Measurements from ENCODE around the gene STK32B.

STK32B gene

DNA sequence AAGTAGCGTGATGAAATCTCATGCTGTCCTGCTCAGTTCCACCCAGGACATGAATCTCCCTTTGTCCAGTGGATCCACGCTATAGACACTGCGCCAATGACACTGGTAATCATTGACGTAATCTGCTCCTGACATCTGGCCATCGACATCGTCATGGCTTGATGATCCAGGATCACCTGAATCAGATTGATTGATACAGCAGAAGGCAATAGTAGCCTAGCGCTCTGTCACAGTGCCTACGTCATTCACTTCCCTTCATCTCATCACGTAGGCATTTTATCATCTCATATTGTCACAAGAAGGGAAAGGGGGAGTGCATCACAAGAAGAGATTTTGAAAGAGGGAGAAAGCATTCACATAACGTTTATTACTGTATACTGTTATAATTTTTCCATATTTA, 68.8 kb downstream of the STK32B start:
- in situ Hi-C loops (cut with HindIII; ENCODE audit: low sequenced_read_pairs) = no loop called here

- in situ Hi-C loops (cut with HindIII; ENCODE audit: low sequenced_read_pairs) = no loop called here
These were observed 69.2 kb downstream of the STK32B start for GRCh38 chr4:5120468-5120867.

- in situ Hi-C loops (cut with HindIII; ENCODE audit: low sequenced_read_pairs) = no loop called here
These were observed 70.8 kb downstream of the STK32B start for GRCh38 chr4:5122114-5122513.

- in situ Hi-C loops (cut with HindIII; ENCODE audit: low sequenced_read_pairs) = no loop called here
These were observed 73.6 kb downstream of the STK32B start for GRCh38 chr4:5124876-5125275.

GRCh38 chr4:5125321-5125720, 74.0 kb downstream of the STK32B start:
- in situ Hi-C loops (cut with HindIII; ENCODE audit: low sequenced_read_pairs) = no loop called here

DNA sequence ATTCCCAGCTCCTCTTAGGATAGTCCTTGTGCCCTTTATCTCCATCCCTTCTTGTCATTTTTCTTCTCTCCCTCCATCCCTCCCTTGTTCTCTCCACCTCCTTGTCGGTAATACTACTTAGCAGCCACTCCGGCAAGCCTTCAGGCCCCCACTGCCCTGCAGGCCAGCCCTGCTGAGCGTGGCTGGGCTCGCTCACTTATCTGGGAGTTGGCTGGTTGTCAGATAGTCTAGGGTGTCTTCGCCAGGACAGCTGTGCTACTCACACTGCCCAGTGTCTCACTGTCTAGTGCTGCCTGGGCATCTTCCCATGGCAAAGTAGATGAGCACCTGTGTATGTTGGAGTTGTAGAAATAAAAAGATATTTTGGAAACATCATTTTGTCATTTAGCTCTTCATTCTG, 75.0 kb downstream of the STK32B start:
- in situ Hi-C loops (cut with HindIII; ENCODE audit: low sequenced_read_pairs) = no loop called here

- in situ Hi-C loops (cut with HindIII; ENCODE audit: low sequenced_read_pairs) = no loop called here
These were observed 75.6 kb downstream of the STK32B start for GRCh38 chr4:5126857-5127256.

DNA sequence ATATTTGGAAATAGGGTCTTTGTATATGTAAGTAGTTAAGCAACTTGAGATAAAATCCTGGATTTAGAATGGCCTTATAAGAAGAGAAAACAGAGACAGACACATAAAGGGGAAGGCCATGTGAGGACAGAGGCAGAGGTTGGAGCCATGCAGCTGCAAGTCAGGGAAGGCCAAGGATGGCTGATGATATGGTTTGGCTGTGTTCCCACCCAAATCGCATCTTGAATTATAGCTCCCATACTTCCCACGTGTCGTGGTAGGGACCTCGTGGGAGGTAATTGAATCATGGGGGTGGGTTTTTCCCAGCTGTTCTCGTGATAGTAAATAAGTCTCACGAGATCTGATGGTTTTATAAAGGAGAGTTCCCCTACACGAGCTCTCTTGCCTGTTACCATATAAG, 76.3 kb downstream of the STK32B start:
- in situ Hi-C loops (cut with HindIII; ENCODE audit: low sequenced_read_pairs) = no loop called here

DNA sequence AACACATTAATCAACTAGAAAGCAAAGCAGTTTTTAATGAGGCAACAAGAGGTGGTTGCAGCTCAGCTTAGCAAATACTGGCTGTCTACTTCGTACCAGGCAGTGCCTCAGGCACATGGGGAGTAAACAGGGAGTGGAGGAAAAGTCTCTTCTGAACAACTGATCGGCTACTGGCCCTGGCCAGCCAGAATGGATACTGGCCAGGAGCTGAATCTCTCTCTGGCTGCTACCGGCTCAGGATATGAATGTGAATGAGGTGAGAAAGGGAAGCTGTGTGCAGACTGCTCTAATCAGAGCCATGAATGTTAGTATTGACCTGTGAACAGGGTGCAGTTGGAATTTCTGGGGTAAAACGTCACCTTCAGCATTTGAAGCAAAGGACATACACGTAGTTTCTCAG, 77.3 kb downstream of the STK32B start:
- in situ Hi-C loops (cut with HindIII; ENCODE audit: low sequenced_read_pairs) = no loop called here

- in situ Hi-C loops (cut with HindIII; ENCODE audit: low sequenced_read_pairs) = no loop called here
These were observed 81.9 kb downstream of the STK32B start for GRCh38 chr4:5133201-5133600.

GRCh38 chr4:5133933-5134594, 82.8 kb downstream of the STK32B start:
- in situ Hi-C loops (cut with HindIII; ENCODE audit: low sequenced_read_pairs) = no loop called here

DNA sequence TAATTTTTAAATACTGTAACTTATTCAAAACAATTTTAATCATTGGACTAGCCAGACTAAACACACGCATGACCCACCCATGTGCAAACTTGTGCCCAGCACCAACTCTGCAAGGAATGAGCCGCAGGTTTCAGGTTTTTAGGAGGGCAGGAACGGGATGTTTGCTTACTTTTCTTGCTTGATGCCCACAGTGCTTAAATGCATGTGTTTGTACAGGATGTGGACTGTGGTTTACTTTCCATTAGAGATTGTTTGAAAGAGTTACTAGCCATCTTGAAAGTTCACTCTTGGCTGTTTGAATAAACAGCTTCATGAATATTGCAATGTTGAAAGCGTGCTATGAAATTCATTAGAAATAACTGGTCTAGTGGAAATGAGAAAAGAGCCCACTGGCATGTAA, 83.3 kb downstream of the STK32B start:
- in situ Hi-C loops (cut with HindIII; ENCODE audit: low sequenced_read_pairs) = no loop called here

DNA sequence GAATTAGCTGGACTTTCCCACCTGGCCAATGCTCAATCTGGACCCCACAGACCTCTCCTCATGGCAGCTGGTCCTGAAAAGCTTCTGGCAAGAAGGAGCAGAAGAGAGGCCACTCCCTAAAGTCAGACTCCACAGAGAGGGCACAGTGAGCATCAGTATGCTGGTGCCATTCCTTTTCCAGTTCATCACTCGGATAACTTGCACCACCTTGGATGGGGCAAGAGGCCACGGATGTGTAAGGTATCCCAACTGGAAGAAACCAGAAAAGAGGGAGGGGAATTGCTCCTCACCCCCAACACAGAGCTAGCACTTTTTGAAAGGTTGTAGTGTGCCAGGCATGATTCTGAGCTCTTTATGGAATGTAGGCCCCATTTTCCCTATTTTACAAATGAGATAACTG, 85.9 kb downstream of the STK32B start:
- in situ Hi-C loops (cut with HindIII; ENCODE audit: low sequenced_read_pairs) = no loop called here

DNA sequence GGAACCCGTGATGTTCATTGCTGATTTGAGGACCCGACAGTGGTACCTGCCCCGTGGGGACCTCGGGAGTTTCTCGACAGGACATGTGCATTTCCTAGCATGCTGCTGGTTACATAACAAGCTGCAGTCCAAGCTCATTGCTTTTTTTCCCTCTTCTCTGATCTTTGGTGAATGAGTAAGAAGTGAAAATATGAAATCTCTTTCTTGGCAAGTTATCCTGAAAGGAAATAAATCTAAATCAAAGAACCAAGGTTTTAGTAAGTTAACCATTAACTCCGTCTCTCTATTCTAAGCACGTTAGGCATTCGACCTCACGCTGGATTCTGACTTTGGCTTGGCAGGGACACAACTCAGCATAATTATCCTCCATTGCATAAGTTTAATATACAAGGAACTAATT, 86.6 kb downstream of the STK32B start:
- in situ Hi-C loops (cut with HindIII; ENCODE audit: low sequenced_read_pairs) = no loop called here

- in situ Hi-C loops (cut with HindIII; ENCODE audit: low sequenced_read_pairs) = no loop called here
These were observed 87.1 kb downstream of the STK32B start for GRCh38 chr4:5138389-5138788.

GRCh38 chr4:5139141-5139540, 87.9 kb downstream of the STK32B start:
- in situ Hi-C loops (cut with HindIII; ENCODE audit: low sequenced_read_pairs) = no loop called here

- in situ Hi-C loops (cut with HindIII; ENCODE audit: low sequenced_read_pairs) = no loop called here
These were observed 90.5 kb downstream of the STK32B start for GRCh38 chr4:5141802-5142201.

DNA sequence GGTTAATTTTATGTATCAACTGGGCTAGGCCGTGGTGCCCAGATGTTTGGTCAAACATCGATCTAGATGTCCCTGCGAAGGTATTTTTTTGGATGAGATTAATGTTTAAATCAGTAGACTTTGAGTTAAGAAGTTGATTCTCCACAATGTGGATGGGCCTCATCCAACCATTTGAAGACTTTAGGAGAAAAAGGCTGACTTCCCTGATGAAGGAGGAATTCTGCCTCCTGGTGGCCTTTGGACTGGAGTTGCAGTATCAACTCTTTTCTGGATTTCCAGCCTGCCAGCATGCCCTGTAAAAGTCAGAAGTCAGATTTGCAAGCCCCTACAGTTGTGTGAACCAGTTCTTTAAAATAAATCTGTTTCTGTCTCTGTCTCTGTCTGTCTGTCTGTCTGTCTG, 91.4 kb downstream of the STK32B start:
- in situ Hi-C loops (cut with HindIII; ENCODE audit: low sequenced_read_pairs) = no loop called here

DNA sequence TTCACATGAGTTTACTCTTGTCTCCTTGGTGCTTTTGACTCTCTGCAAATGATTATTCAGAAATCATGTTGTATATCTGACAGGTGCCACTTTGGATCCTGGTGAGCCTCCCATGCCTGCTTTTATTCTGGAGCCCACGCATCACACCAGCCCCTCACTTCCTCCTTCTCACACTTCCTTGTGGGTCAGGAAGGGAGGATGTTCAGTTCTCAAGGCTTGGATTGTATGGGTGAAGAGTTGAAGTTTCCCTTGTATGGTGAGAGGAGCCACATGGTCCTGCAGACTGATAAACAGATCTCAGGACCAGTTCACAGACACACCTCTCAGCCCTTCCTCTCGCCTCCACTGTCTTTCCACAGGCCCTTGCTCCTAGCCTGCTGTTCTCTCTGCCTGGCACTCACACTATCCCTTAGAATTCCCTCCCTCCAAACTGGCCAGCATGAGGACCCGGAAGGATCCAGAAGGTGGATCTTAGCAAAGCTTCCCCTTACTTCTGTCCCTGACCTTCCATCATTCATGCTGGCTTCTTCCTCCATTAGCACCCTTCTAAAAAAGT, 92.1 kb downstream of the STK32B start:
- in situ Hi-C loops (cut with HindIII; ENCODE audit: low sequenced_read_pairs) = no loop called here

- in situ Hi-C loops (cut with HindIII; ENCODE audit: low sequenced_read_pairs) = no loop called here
These were observed 92.7 kb downstream of the STK32B start for GRCh38 chr4:5143940-5144339.

GRCh38 chr4:5144384-5144783, 93.1 kb downstream of the STK32B start:
- in situ Hi-C loops (cut with HindIII; ENCODE audit: low sequenced_read_pairs) = no loop called here

DNA sequence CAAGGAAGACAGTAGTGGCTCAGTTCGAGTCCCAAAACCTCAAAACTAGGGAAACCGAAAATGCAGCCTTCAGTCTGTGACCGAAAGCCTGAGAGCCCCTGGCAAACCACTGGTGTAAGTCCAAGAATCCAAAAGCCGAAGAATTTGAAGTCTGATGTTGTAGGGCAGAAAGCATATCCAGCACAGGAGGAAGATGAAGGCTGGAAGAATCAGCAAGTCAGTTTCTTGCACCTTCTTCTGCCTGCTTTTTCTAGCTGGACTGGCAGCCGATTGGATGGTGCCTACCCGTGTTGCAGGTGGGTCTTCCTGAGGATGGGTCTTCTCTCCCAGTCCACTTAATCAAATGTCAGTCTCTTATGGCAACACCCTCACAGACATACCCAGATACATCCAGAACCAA, 95.0 kb downstream of the STK32B start:
- in situ Hi-C loops (cut with HindIII; ENCODE audit: low sequenced_read_pairs) = no loop called here

- in situ Hi-C loops (cut with HindIII; ENCODE audit: low sequenced_read_pairs) = no loop called here
These were observed 101.2 kb downstream of the STK32B start for GRCh38 chr4:5152521-5152920.

Measured in DLD1 (cell line).